Measurements from ENCODE around the gene KIAA1328. TPM values are rescaled to one million over a fixed set of nuclear protein-coding genes. Genes with fewer than 3 reads are reported as not detected.

KIAA1328 gene
- total and polyA plus RNA-seq, 8 donors: 8.4 to 27.6 (median 22.9) TPM

DNA sequence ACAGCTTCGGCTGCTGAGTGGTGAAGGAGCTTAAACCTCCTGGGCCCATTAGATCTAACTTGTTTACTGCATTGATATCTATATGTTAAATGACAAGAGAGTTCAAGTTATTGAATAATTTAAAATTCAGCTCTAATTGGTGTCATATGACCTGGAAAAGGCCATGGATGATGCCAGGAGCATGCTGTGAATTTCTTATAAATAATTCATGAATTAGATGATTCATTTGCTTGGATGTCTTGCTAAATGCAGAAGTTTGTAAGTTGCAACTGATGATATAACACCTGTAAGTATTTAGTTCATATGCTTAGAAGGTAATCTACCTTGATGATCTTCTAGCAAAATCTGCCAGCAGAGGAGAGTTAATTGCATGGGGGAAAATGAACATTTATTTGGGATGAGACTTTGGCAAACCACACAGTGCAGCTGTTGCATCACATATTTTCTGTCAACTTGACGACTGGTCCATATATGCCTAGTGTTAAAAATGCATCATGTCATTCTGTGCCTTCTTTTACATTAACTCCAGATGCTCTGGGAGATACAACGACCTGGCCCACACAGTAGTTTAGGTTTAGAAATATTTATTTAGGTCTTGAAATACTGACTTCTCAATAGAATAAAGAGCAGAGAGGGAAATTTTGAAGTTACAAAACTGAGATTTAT is 226.3 kb downstream of the KIAA1328 start:
- Histone ChIP-seq H3K27ac (no peak overlapping the region), H3K27me3 (no peaks in the 10 kb centered on the region), H3K4me1 (no peaks in the 10 kb centered on the region), H3K9me3 (peaks cover 0 to 16% of the 10 kb centered on the region in 2 donors), H3K36me3 (no peaks in the 10 kb centered on the region), H3K4me3 (no peak overlapping the region)
- ATAC-seq (no peak), DNase-seq (no peak)
- TF ChIP-seq, protein P1, sequence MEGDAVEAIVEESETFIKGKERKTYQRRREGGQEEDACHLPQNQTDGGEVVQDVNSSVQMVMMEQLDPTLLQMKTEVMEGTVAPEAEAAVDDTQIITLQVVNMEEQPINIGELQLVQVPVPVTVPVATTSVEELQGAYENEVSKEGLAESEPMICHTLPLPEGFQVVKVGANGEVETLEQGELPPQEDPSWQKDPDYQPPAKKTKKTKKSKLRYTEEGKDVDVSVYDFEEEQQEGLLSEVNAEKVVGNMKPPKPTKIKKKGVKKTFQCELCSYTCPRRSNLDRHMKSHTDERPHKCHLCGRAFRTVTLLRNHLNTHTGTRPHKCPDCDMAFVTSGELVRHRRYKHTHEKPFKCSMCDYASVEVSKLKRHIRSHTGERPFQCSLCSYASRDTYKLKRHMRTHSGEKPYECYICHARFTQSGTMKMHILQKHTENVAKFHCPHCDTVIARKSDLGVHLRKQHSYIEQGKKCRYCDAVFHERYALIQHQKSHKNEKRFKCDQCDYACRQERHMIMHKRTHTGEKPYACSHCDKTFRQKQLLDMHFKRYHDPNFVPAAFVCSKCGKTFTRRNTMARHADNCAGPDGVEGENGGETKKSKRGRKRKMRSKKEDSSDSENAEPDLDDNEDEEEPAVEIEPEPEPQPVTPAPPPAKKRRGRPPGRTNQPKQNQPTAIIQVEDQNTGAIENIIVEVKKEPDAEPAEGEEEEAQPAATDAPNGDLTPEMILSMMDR (IDR thresholded peaks at IDR 0.05): no peak
- intact Hi-C loops (cut with DNase I): no loop called here

DNA sequence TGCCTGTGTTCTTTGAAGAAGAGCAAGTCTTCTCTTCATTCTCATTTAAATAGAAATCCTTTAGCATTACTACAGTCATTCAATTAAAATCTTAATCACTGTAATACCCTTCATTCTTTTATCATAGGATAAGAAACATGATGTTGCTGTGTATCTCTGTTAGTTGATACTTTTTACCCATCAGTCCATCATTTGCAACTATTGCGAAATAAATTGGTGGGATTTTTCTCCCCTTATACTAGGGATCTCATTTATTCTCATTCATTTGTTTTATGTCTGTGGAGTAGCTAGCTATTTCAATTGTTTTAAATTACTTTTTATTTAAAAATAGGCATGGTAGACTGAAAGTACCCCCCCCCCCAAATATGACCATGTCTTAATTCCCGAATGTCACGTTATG is 235.3 kb downstream of the KIAA1328 start:
- Histone ChIP-seq H3K27me3 (no peaks in the 10 kb centered on the region), H3K4me3 (no peak overlapping the region), H3K36me3 (no peaks in the 10 kb centered on the region), H3K4me1 (no peaks in the 10 kb centered on the region), H3K9me3 (peaks cover 0 to 11% of the 10 kb centered on the region in 2 donors), H3K27ac (no peak overlapping the region)
- ATAC-seq: no peak
- intact Hi-C loops (cut with DNase I): no loop called here
- DNase-seq: no peak
- TF ChIP-seq, protein P1 (IDR thresholded peaks at IDR 0.05): no peak

DNA sequence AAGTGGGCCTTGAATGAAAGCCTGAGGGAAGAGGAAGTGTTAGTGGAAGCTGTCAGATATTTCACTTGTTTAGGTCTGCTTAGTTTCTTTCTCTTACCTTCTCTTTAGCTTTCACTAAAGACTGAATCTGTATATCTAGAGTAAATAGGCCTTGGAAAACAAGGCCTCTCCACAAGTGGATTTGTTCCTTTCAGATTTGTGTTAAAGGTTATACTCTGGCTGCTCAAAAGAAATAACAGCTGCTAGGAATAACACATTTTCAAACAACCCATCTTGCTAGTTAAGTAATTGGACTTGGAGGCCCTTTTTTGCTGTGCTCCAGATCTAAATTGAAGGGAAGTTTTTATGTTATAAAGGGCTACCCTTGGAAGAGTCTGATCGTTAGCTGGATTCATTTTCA is 236.3 kb downstream of the KIAA1328 start:
- TF ChIP-seq, protein P1 (IDR thresholded peaks at IDR 0.05): no peak
- intact Hi-C loops (cut with DNase I): no loop called here
- DNase-seq (peak in 1 of 4 donors; percentile 12), ATAC-seq (no peak)
- H3K4me1 ChIP-seq: no peaks in the 10 kb centered on the region
- H3K4me3 ChIP-seq: no peak overlapping the region
- no peak overlapping the region for H3K27ac ChIP-seq
- peaks cover 0 to 5% of the 10 kb centered on the region in 2 donors for H3K9me3 ChIP-seq
- H3K27me3 ChIP-seq: no peaks in the 10 kb centered on the region
- no peaks in the 10 kb centered on the region for H3K36me3 ChIP-seq

DNA sequence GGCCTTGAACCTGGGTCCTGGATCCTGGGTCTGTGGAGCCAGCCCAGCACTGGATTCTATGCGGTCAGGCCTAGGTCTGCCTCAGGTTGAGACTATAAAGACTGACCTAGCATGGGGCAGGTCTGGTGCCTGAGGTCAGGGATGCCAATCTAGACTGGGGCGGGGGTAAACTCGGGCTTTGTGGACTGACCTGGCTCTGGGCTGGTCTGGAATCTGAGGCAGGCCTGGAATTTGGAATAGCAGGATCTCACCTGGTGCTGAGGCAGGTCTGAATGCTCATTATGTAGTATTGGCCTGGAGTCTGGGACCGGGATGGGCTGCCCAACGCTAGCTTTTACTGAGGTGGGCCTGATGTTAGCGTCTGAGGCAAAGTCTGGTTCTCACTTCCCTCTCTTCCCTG is 256.0 kb downstream of the KIAA1328 start:
- H3K27me3 ChIP-seq: no peaks in the 10 kb centered on the region
- intact Hi-C loops (cut with DNase I): no loop called here
- ATAC-seq: no peak

DNA sequence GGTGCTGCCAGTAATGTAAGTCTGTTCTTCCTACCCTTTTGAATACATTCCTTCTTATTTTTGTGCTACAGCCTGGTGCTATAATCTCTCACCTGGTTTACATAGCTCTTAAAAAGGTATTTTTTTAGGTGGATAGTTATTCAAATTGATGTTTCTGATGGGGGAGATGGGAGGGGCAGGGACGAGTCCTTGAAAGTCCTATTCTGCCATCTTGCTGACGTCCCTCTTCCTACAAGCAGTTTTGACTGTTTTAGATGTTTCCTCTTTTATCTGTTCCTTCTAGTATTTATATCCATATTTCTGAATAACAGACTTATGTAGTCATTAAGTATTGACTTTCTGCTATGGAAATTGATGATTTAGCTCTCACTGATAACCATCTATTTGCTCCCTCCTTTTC is 256.4 kb downstream of the KIAA1328 start:
- intact Hi-C loops (cut with DNase I): no loop called here
- Histone ChIP-seq H3K9me3 (peaks cover 0 to 5% of the 10 kb centered on the region in 2 donors), H3K27ac (no peak overlapping the region), H3K36me3 (no peaks in the 10 kb centered on the region), H3K27me3 (no peaks in the 10 kb centered on the region), H3K4me3 (no peak overlapping the region), H3K4me1 (no peaks in the 10 kb centered on the region)
- TF ChIP-seq, protein P1 (IDR thresholded peaks at IDR 0.05): no peak
- no peak for DNase-seq
- ATAC-seq: no peak

More for the DNA sequence above, 256.0 kb downstream of the KIAA1328 start:
- Histone ChIP-seq H3K4me3 (no peak overlapping the region), H3K27ac (no peak overlapping the region), H3K4me1 (no peaks in the 10 kb centered on the region), H3K9me3 (peaks cover 0 to 5% of the 10 kb centered on the region in 2 donors), H3K36me3 (no peaks in the 10 kb centered on the region)
- TF ChIP-seq, protein P1 (IDR thresholded peaks at IDR 0.05): no peak
- no peak for DNase-seq

Data from left lung (tissue), 10 donors.